ENCODE results near the gene CDC42BPG.
"Not testable (repeated sequence)": the region's sequence is repeated elsewhere in the genome, so short reads cannot be mapped to it uniquely, and the experiment has no call there.

Gene CDC42BPG

GRCh38 chr11:64834723-64835615 lies 9.5 kb downstream of the CDC42BPG start:
- in situ Hi-C loops (cut with MboI; ENCODE audit: low sequenced_read_pairs): no loop called here

- in situ Hi-C loops (cut with MboI; ENCODE audit: low sequenced_read_pairs): no loop called here
These were observed 10.3 kb downstream of the CDC42BPG start for GRCh38 chr11:64834031-64834722.

- in situ Hi-C loops (cut with MboI; ENCODE audit: low sequenced_read_pairs): no loop called here
These were observed 10.9 kb downstream of the CDC42BPG start for GRCh38 chr11:64833509-64833908.

GRCh38 chr11:64833198-64833502 lies 11.3 kb downstream of the CDC42BPG start:
- in situ Hi-C loops (cut with MboI; ENCODE audit: low sequenced_read_pairs): no loop called here

- in situ Hi-C loops (cut with MboI; ENCODE audit: low sequenced_read_pairs): no loop called here
These were observed 11.8 kb downstream of the CDC42BPG start for GRCh38 chr11:64832467-64833197.

- in situ Hi-C loops (cut with MboI; ENCODE audit: low sequenced_read_pairs): no loop called here
These were observed 13.0 kb downstream of the CDC42BPG start for GRCh38 chr11:64831411-64831891.

- in situ Hi-C loops (cut with MboI; ENCODE audit: low sequenced_read_pairs): no loop called here
These were observed 14.8 kb downstream of the CDC42BPG start for GRCh38 chr11:64829536-64830251.

- in situ Hi-C loops (cut with MboI; ENCODE audit: low sequenced_read_pairs): no loop called here
These were observed 17.0 kb downstream of the CDC42BPG start for GRCh38 chr11:64827451-64827839.

- in situ Hi-C loops (cut with MboI; ENCODE audit: low sequenced_read_pairs): no loop called here
These were observed 17.6 kb downstream of the CDC42BPG start for GRCh38 chr11:64826578-64827450.

- in situ Hi-C loops (cut with MboI; ENCODE audit: low sequenced_read_pairs): no loop called here
These were observed 18.4 kb downstream of the CDC42BPG start for GRCh38 chr11:64826062-64826461.

- in situ Hi-C loops (cut with MboI; ENCODE audit: low sequenced_read_pairs): no loop called here
These were observed 20.8 kb downstream of the CDC42BPG start for GRCh38 chr11:64823568-64824119.

- in situ Hi-C loops (cut with MboI; ENCODE audit: low sequenced_read_pairs): no loop called here
These were observed 27.0 kb downstream of the CDC42BPG start for GRCh38 chr11:64817476-64817875.

- in situ Hi-C loops (cut with MboI; ENCODE audit: low sequenced_read_pairs): not testable (repeated sequence)
These were observed 29.0 kb downstream of the CDC42BPG start for GRCh38 chr11:64815433-64815832.

- in situ Hi-C loops (cut with MboI; ENCODE audit: low sequenced_read_pairs): no loop called here
These were observed 29.7 kb downstream of the CDC42BPG start for GRCh38 chr11:64814712-64815187.

GRCh38 chr11:64813826-64814225 lies 30.6 kb downstream of the CDC42BPG start:
- in situ Hi-C loops (cut with MboI; ENCODE audit: low sequenced_read_pairs): no loop called here

GRCh38 chr11:64810891-64811272 lies 33.6 kb downstream of the CDC42BPG start:
- in situ Hi-C loops (cut with MboI; ENCODE audit: low sequenced_read_pairs): no loop called here

GRCh38 chr11:64810271-64810890 lies 34.1 kb downstream of the CDC42BPG start, which contains the start of gene MEN1:
MEN1 (minus strand) TSS chr11:64810551; CDS start chr11:64810109, 442 bp downstream.
- in situ Hi-C loops (cut with MboI; ENCODE audit: low sequenced_read_pairs): no loop called here

- in situ Hi-C loops (cut with MboI; ENCODE audit: low sequenced_read_pairs): no loop called here
These were observed 34.6 kb downstream of the CDC42BPG start for GRCh38 chr11:64809781-64810241.

- in situ Hi-C loops (cut with MboI; ENCODE audit: low sequenced_read_pairs): no loop called here
These were observed 39.0 kb downstream of the CDC42BPG start for GRCh38 chr11:64805481-64805880.

Measured in hTERT RPE-1 (cell line).